Breast epithelium (tissue), 3 donors: ENCODE results near the gene KRTAP19-2.

Experiments
- POLR2A ChIP-seq: fragments of 450-650 bp; IDR thresholded peaks from one replicate; pipeline ENCODE4 v1.6.1; 2016; ENCODE audit warnings: antibody characterized with exemption, mild to moderate bottlenecking, moderate library complexity
- POLR2AphosphoS5 ChIP-seq, 3 donors: sonication (generic); formaldehyde crosslinking; IDR thresholded peaks; one replicate each; pipeline ENCODE4 v1.6.1; 2017; ENCODE audit warnings: antibody characterized with exemption in 3 of 3
- TF ChIP-seq, protein P1 (sequence below), 3 donors: fragments of 450-650 bp; IDR thresholded peaks; one replicate each; pipeline ENCODE4 v1.5.1; 2016 to 2017; ENCODE audit warnings: antibody characterized with exemption in 3 of 3, mild to moderate bottlenecking in 3 of 3, moderate library complexity in 3 of 3

GRCh38 chr21:30439975-30440374 is 47.3 kb downstream of the KRTAP19-2 start, which contains the start of gene KRTAP15-1:
- no peak for TF ChIP-seq POLR2AphosphoS5 (IDR thresholded peaks at IDR 0.05)
- TF ChIP-seq, protein P1, sequence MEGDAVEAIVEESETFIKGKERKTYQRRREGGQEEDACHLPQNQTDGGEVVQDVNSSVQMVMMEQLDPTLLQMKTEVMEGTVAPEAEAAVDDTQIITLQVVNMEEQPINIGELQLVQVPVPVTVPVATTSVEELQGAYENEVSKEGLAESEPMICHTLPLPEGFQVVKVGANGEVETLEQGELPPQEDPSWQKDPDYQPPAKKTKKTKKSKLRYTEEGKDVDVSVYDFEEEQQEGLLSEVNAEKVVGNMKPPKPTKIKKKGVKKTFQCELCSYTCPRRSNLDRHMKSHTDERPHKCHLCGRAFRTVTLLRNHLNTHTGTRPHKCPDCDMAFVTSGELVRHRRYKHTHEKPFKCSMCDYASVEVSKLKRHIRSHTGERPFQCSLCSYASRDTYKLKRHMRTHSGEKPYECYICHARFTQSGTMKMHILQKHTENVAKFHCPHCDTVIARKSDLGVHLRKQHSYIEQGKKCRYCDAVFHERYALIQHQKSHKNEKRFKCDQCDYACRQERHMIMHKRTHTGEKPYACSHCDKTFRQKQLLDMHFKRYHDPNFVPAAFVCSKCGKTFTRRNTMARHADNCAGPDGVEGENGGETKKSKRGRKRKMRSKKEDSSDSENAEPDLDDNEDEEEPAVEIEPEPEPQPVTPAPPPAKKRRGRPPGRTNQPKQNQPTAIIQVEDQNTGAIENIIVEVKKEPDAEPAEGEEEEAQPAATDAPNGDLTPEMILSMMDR (IDR thresholded peaks at IDR 0.05), result no peak
- no peak for TF ChIP-seq POLR2A
